H9 (cell line): ENCODE data around the gene KAZN. TPM values are rescaled to one million over a fixed set of nuclear protein-coding genes. Genes with fewer than 3 reads are reported as not detected.

Experiments used
- DNase-seq: peaks from one replicate; pipeline ENCODE4 v3.0.0-alpha.2; 2017
- H2AFZ ChIP-seq: one replicate; pipeline ENCODE4 v1.6.1; 2013; ENCODE audit warnings: mild to moderate bottlenecking, low read length, control low read depth, moderate library complexity
- H2AK5ac ChIP-seq: 2 replicates; pipeline ENCODE4 v1.6.1; 2013; ENCODE audit warnings: low read length, control low read depth, mixed read lengths; ENCODE audit not compliant: insufficient read length
- H2BK120ac ChIP-seq: one replicate; pipeline ENCODE4 v1.6.1; 2013; ENCODE audit warnings: low read depth, mild to moderate bottlenecking, low read length, control low read depth, inconsistent platforms; ENCODE audit not compliant: poor library complexity, severe bottlenecking
- H2BK12ac ChIP-seq: 2 replicates; pipeline ENCODE4 v1.6.1; 2013; ENCODE audit warnings: low read length, control low read depth, mixed read lengths, low read depth; ENCODE audit not compliant: insufficient read length
- H2BK15ac ChIP-seq: 2 replicates; pipeline ENCODE4 v1.6.1; 2013; ENCODE audit warnings: low read depth, low read length, control low read depth
- H2BK20ac ChIP-seq: one replicate; pipeline ENCODE4 v1.6.1; 2013; ENCODE audit warnings: low read depth, mild to moderate bottlenecking, low read length, control low read depth, inconsistent platforms; ENCODE audit not compliant: poor library complexity, severe bottlenecking
- H2BK5ac ChIP-seq: 2 replicates; pipeline ENCODE4 v1.6.1; 2013; ENCODE audit warnings: low read length, control low read depth, mixed read lengths; ENCODE audit not compliant: insufficient read length
- H3K14ac ChIP-seq: 2 replicates; pipeline ENCODE4 v1.6.1; 2013; ENCODE audit warnings: low read length, control low read depth; ENCODE audit not compliant: insufficient read depth
- H3K18ac ChIP-seq: 2 replicates; pipeline ENCODE4 v1.6.1; 2013; ENCODE audit warnings: low read depth, mild to moderate bottlenecking, mixed read lengths, low read length, control low read depth; ENCODE audit not compliant: insufficient read length
- H3K23ac ChIP-seq: 2 replicates; pipeline ENCODE4 v1.6.1; 2013; ENCODE audit warnings: low read length, control low read depth, mixed read lengths, low read depth; ENCODE audit not compliant: insufficient read length
- H3K23me2 ChIP-seq: 2 replicates; pipeline ENCODE4 v1.6.1; 2013; ENCODE audit warnings: low read depth, mild to moderate bottlenecking, mixed read lengths, low read length, control low read depth; ENCODE audit not compliant: insufficient read length, poor library complexity, severe bottlenecking
- H3K27ac ChIP-seq: 2 replicates; pipeline ENCODE4 v1.5.1; 2013; ENCODE audit warnings: low read length, control low read depth, mixed read lengths, low read depth; ENCODE audit not compliant: insufficient read length
- H3K27me3 ChIP-seq: 2 replicates; pipeline ENCODE4 v1.6.1; 2013; ENCODE audit warnings: low read length, control low read depth, inconsistent platforms; ENCODE audit not compliant: insufficient read depth
- H3K4ac ChIP-seq: 2 replicates; pipeline ENCODE4 v1.6.1; 2013; ENCODE audit warnings: low read depth, mild to moderate bottlenecking, control low read depth, inconsistent platforms, low read length, moderate library complexity
- H3K4me1 ChIP-seq: 2 replicates; pipeline ENCODE4 v1.6.1; 2013; ENCODE audit warnings: low read length, control low read depth, inconsistent platforms; ENCODE audit not compliant: insufficient read depth
- H3K4me2 ChIP-seq: 2 replicates; pipeline ENCODE4 v1.6.1; 2013; ENCODE audit warnings: low read length, control low read depth, mixed read lengths; ENCODE audit not compliant: insufficient read length, insufficient read depth
- H3K56ac ChIP-seq: 2 replicates; pipeline ENCODE4 v1.6.1; 2013; ENCODE audit warnings: low read depth, mild to moderate bottlenecking, mixed read lengths, low read length, control low read depth; ENCODE audit not compliant: insufficient read length
- H3K79me1 ChIP-seq: 2 replicates; pipeline ENCODE4 v1.6.1; 2013; ENCODE audit warnings: low read depth, mild to moderate bottlenecking, moderate library complexity, low read length, control low read depth, inconsistent platforms; ENCODE audit not compliant: insufficient read depth, poor library complexity, severe bottlenecking
- H3K79me2 ChIP-seq: 2 replicates; pipeline ENCODE4 v1.6.1; 2013; ENCODE audit warnings: low read length, control low read depth, inconsistent platforms; ENCODE audit not compliant: insufficient read depth
- H3K9ac ChIP-seq: 2 replicates; pipeline ENCODE4 v1.6.1; 2013; ENCODE audit warnings: low read length, control low read depth, mixed read lengths; ENCODE audit not compliant: insufficient read length; ENCODE audit errors: extremely low read depth
- H3K9me3 ChIP-seq: one replicate; pipeline ENCODE4 v1.6.1; 2013; ENCODE audit warnings: low read depth, low read length, inconsistent platforms; ENCODE audit not compliant: control insufficient read depth
- H3T11ph ChIP-seq: one replicate; pipeline ENCODE4 v1.6.1; 2013; ENCODE audit warnings: mild to moderate bottlenecking, low read length, control low read depth, inconsistent platforms
- H4K20me1 ChIP-seq: one replicate; pipeline ENCODE4 v1.6.1; 2013; ENCODE audit not compliant: control insufficient read depth, insufficient read length, insufficient read depth
- H4K5ac ChIP-seq: 2 replicates; pipeline ENCODE4 v1.6.1; 2013; ENCODE audit warnings: low read depth, mild to moderate bottlenecking, mixed read lengths, low read length, control low read depth; ENCODE audit not compliant: insufficient read length
- H4K8ac ChIP-seq: replicated peaks from 2 replicates; pipeline ENCODE4 v1.6.1; 2013; ENCODE audit warnings: low read length, control low read depth, mixed read lengths, low read depth; ENCODE audit not compliant: insufficient read length
- H4K91ac ChIP-seq: 2 replicates; pipeline ENCODE4 v1.6.1; 2013; ENCODE audit warnings: low read depth, mild to moderate bottlenecking, moderate library complexity, mixed read lengths, low read length, control low read depth; ENCODE audit not compliant: insufficient read length
- H3K27ac Mint-ChIP-seq, 3 experiments: 2 replicates in 2 of 3; 3 replicates in 1 of 3; pipeline ENCODE4 v1.8.0; 2020 to 2021; ENCODE audit warnings: mixed read lengths in 3 of 3, mild to moderate bottlenecking in 1 of 3, moderate library complexity in 1 of 3
- H3K27me3 Mint-ChIP-seq: 2 replicates; pipeline ENCODE4 v1.8.0; 2021; ENCODE audit warnings: low read depth, mild to moderate bottlenecking, moderate library complexity, mixed read lengths
- H3K36me3 Mint-ChIP-seq, 3 experiments: 2 replicates in 2 of 3; 3 replicates in 1 of 3; pipeline ENCODE4 v1.8.0; 2020 to 2021; ENCODE audit warnings: low read depth in 3 of 3, mixed read lengths in 3 of 3; ENCODE audit not compliant: insufficient read depth in 1 of 3
- H3K4me1 Mint-ChIP-seq, 2 experiments: 2 replicates each; pipeline ENCODE4 v1.8.0; 2020; ENCODE audit warnings: mixed read lengths in 2 of 2
- H3K4me3 Mint-ChIP-seq, 2 experiments: 2 replicates in 1 of 2; 3 replicates in 1 of 2; pipeline ENCODE4 v1.8.0; 2020 to 2021; ENCODE audit warnings: mild to moderate bottlenecking in 2 of 2, mixed read lengths in 2 of 2, moderate library complexity in 1 of 2
- H3K9me3 Mint-ChIP-seq, 2 experiments: 2 replicates in 1 of 2; 3 replicates in 1 of 2; pipeline ENCODE4 v1.8.0; 2020; ENCODE audit warnings: mild to moderate bottlenecking in 2 of 2, mixed read lengths in 2 of 2, moderate library complexity in 1 of 2
- CTCF ChIP-seq: fragments of 200-600 bp; sonication (generic); conservative IDR thresholded peaks from 3 replicates; pipeline ENCODE4 v1.8.0; 2021; ENCODE audit warnings: antibody characterized with exemption, mild to moderate bottlenecking
- WGBS: extraction: QIAGEN DNeasy Blood & Tissue Kit; methylation state at CpG from one replicate; pipeline ENCODE4 v1.1.7; 2013; ENCODE audit warnings: missing lambda C conversion rate, low lambda C conversion rate, mixed read lengths; ENCODE audit not compliant: insufficient read length; ENCODE audit errors: extremely low coverage; 5-methylcytosine and 5-hydroxymethylcytosine counted together
- total RNA-seq: library from RNA; stranded (reverse); gene quantifications from 2 replicates; pipeline ENCODE4 v1.2.1, GENCODE V29; 2021

KAZN gene
- total RNA-seq, 1 experiment from 2014 or later, result 7.6 TPM

- H3K79me1 ChIP-seq, result no peaks in the 10 kb centered on the region
- Mint-ChIP-seq H3K36me3 (peaks cover 6 to 10% (median 6%) of the 10 kb centered on the region in 3 experiments; a peak in 6 of 7 replicates), H3K27ac (peak overlapping the region in 2 of 3 experiments; percentile 73 to 87; a peak in 2 of 7 replicates), H3K9me3 (peaks cover 10 to 11% of the 10 kb centered on the region in 2 experiments), H3K4me3 (no peak overlapping the region), H3K4me1 (peaks cover 3 to 19% of the 10 kb centered on the region in 2 experiments), H3K27me3 (no peaks in the 10 kb centered on the region; the same call in 1 of the 2 replicates)
- H3K4me2 ChIP-seq, result no peak overlapping the region
- no peak overlapping the region for H4K5ac ChIP-seq
- H3K9me3 ChIP-seq, result no peaks in the 10 kb centered on the region
- H2BK12ac ChIP-seq, result no peak overlapping the region
- no peak overlapping the region for H2AK5ac ChIP-seq
- H4K20me1 ChIP-seq, result no peaks in the 10 kb centered on the region
- TF ChIP-seq CTCF, result no peak
- no peaks in the 10 kb centered on the region for H3K4me1 ChIP-seq
- no peak overlapping the region for H3K14ac ChIP-seq
- H3K27ac ChIP-seq, result no peak overlapping the region
- no peak overlapping the region for H2BK20ac ChIP-seq
- H2BK5ac ChIP-seq, result no peak overlapping the region
- no peak overlapping the region for H3K4ac ChIP-seq
- no peak overlapping the region for H3K9ac ChIP-seq
- no peak overlapping the region for H2BK15ac ChIP-seq
- H4K8ac ChIP-seq, result no peak overlapping the region
- H3K23me2 ChIP-seq, result no peaks in the 10 kb centered on the region
- H3K18ac ChIP-seq, result no peak overlapping the region
- DNase-seq, result no peak
- no peaks in the 10 kb centered on the region for H3K79me2 ChIP-seq
- no peak overlapping the region for H2AFZ ChIP-seq
- no peak overlapping the region for H3K23ac ChIP-seq
- H3T11ph ChIP-seq, result no peak overlapping the region
- no peak overlapping the region for H4K91ac ChIP-seq
- no peaks in the 10 kb centered on the region for H3K27me3 ChIP-seq
- no peak overlapping the region for H2BK120ac ChIP-seq
- WGBS, result no CpG with 5 or more reads among the region's 15 CpGs
- no peak overlapping the region for H3K56ac ChIP-seq
These were observed 378.9 kb downstream of the KAZN start for GRCh38 chr1:14977338-14977931.
